M059J (cell line): ENCODE measurements around the gene CDK5R1. TPM values are rescaled to one million over a fixed set of nuclear protein-coding genes. Genes with fewer than 3 reads are reported as not detected.

Source experiments
- DNase-seq: peaks from one replicate; pipeline ENCODE4 v3.0.0-alpha.2; 2012; ENCODE audit warnings: low read depth
- total RNA-seq: library from RNA; depleted of rRNA; stranded (reverse); fragments of >200 nt; shearing (Covaris generic); gene quantifications from 2 replicates; pipeline ENCODE4 v1.2.3, GENCODE V29; 2014

Gene CDK5R1
- total RNA-seq, 1 experiment from 2014 or later: 3.7 TPM

- DNase-seq: no peak
Observed at GRCh38 chr17:32493571-32493970, 6.8 kb downstream of the CDK5R1 start.

GRCh38 chr17:32493976-32494513 is 7.3 kb downstream of the CDK5R1 start:
- DNase-seq: no peak

GRCh38 chr17:32494621-32495358 is 8.0 kb downstream of the CDK5R1 start:
- DNase-seq: peak; percentile 70

GRCh38 chr17:32495359-32496231 is 8.8 kb downstream of the CDK5R1 start:
- no peak for DNase-seq

- peak; percentile 93 for DNase-seq
Observed at GRCh38 chr17:32496395-32497073, 9.7 kb downstream of the CDK5R1 start.

GRCh38 chr17:32497431-32498205 is 10.8 kb downstream of the CDK5R1 start:
- peak; percentile 57 for DNase-seq

GRCh38 chr17:32498391-32498790 is 11.6 kb downstream of the CDK5R1 start:
- no peak for DNase-seq

GRCh38 chr17:32502013-32502412 is 15.2 kb downstream of the CDK5R1 start:
- no peak for DNase-seq

GRCh38 chr17:32502710-32503109 is 15.9 kb downstream of the CDK5R1 start:
- no peak for DNase-seq

GRCh38 chr17:32503251-32504165 is 16.7 kb downstream of the CDK5R1 start:
- DNase-seq: peak; percentile 63

GRCh38 chr17:32504166-32504990 is 17.6 kb downstream of the CDK5R1 start:
- DNase-seq: peak; percentile 61

GRCh38 chr17:32508926-32509325 is 22.1 kb downstream of the CDK5R1 start:
- DNase-seq: no peak

- DNase-seq: no peak
Observed at GRCh38 chr17:32510466-32510865, 23.7 kb downstream of the CDK5R1 start.

GRCh38 chr17:32512328-32512727 is 25.5 kb downstream of the CDK5R1 start:
- DNase-seq: no peak

- DNase-seq: no peak
Observed at GRCh38 chr17:32513579-32513978, 26.8 kb downstream of the CDK5R1 start.

- DNase-seq: no peak
Observed at GRCh38 chr17:32514606-32515005, 27.8 kb downstream of the CDK5R1 start.

GRCh38 chr17:32515677-32516383 is 29.0 kb downstream of the CDK5R1 start:
- DNase-seq: no peak

GRCh38 chr17:32516450-32516849 is 29.7 kb downstream of the CDK5R1 start:
- DNase-seq: no peak
